Activated CD4-positive, alpha-beta memory T cell treated with anti-CD3 and anti-CD28 coated beads for 36 hours (primary cell): ENCODE measurements around the gene TGDS. TPM values are rescaled to one million over a fixed set of nuclear protein-coding genes. Genes with fewer than 3 reads are reported as not detected.

Source experiments
- CTCF ChIA-PET: fragments of 350-600 bp; sonication (Branson Sonifier 250); formaldehyde crosslinking; loops from one replicate; lab custom pipeline; 2021; ENCODE audit warnings: antibody characterized with exemption, inconsistent platforms; lab: Charles Lee
- POLR2A ChIA-PET: fragments of 350-600 bp; sonication (Branson Sonifier 250); formaldehyde crosslinking; loops from one replicate; lab custom pipeline; 2021; ENCODE audit warnings: antibody characterized with exemption; lab: Charles Lee
- DNase-seq: peaks from one replicate; pipeline ENCODE4 v3.0.0-alpha.2; 2020
- H3K27ac Mint-ChIP-seq: one replicate; pipeline ENCODE4 v1.8.0; 2021; ENCODE audit warnings: mixed read lengths
- H3K27me3 Mint-ChIP-seq: one replicate; pipeline ENCODE4 v1.8.0; 2021; ENCODE audit warnings: mixed read lengths
- H3K36me3 Mint-ChIP-seq: one replicate; pipeline ENCODE4 v1.8.0; 2021; ENCODE audit warnings: mixed read lengths
- H3K4me1 Mint-ChIP-seq: one replicate; pipeline ENCODE4 v1.8.0; 2021; ENCODE audit warnings: low read depth, mixed read lengths
- H3K4me3 Mint-ChIP-seq: one replicate; pipeline ENCODE4 v1.8.0; 2021; ENCODE audit warnings: mild to moderate bottlenecking, mixed read lengths
- H3K9me3 Mint-ChIP-seq: one replicate; pipeline ENCODE4 v1.8.0; 2021; ENCODE audit warnings: mixed read lengths
- intact Hi-C: fragments of 100-400 bp; cut with micrococcal nuclease; formaldehyde crosslinking; loops from one replicate; pipeline ENCODE4 v1.15.1; 2023
- total RNA-seq, 2 experiments: library from RNA; stranded (reverse); gene quantifications; one replicate each; pipeline ENCODE4 v1.2.3, GENCODE V29; 2021

The TGDS gene
- total RNA-seq, 2 experiments from 2014 or later: 19.0 to 19.6 TPM

GRCh38 chr13:94561126-94561525 lies 34.8 kb downstream of the TGDS start:
- POLR2A ChIA-PET: interaction anchor here (1.0 kb wide), 1 partner anchor 35 kb away, joined by 4 read pairs; the partner anchor contains the start of gene TGDS
- H3K4me3 Mint-ChIP-seq: no peak overlapping the region

DNA sequence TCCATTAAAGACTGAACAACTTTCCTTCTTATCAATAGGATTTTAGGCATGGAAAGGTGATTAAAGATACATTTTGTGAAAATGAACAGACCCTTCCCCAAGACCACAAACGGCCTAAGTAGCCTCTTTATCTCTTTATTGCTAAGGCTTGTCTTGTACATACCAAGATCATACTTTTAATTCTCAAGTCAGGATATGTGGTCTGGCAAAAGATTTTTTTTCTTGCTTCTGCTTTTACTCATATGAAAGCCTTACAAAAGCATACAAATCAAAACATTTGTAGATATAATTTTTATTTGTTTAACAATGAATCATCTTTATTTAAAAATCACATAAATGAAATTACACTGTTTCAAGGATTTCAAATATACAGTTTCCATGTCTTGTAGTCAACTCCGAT lies 35.8 kb downstream of the TGDS start:
- ChIA-PET CTCF (no interaction called here), POLR2A (no interaction called here)
- DNase-seq: no peak
- H3K4me1 Mint-ChIP-seq: peaks cover 17% of the 10 kb centered on the region
- peaks cover 5% of the 10 kb centered on the region for H3K36me3 Mint-ChIP-seq
- no peaks in the 10 kb centered on the region for H3K27me3 Mint-ChIP-seq
- intact Hi-C loops: no loop called here
- no peak overlapping the region for H3K4me3 Mint-ChIP-seq
- no peak overlapping the region for H3K27ac Mint-ChIP-seq
- H3K9me3 Mint-ChIP-seq: no peaks in the 10 kb centered on the region

More at GRCh38 chr13:94561126-94561525, 34.8 kb downstream of the TGDS start:
- Mint-ChIP-seq H3K27ac (no peak overlapping the region), H3K4me1 (peaks cover 17% of the 10 kb centered on the region), H3K9me3 (no peaks in the 10 kb centered on the region), H3K27me3 (no peaks in the 10 kb centered on the region), H3K36me3 (peaks cover 5% of the 10 kb centered on the region)
- CTCF ChIA-PET: interaction anchor here (0.7 kb wide), 1 partner anchor 57 kb away, joined by 4 read pairs; no protein-coding TSS in a partner anchor
- no peak for DNase-seq
- intact Hi-C loops: no loop called here

DNA sequence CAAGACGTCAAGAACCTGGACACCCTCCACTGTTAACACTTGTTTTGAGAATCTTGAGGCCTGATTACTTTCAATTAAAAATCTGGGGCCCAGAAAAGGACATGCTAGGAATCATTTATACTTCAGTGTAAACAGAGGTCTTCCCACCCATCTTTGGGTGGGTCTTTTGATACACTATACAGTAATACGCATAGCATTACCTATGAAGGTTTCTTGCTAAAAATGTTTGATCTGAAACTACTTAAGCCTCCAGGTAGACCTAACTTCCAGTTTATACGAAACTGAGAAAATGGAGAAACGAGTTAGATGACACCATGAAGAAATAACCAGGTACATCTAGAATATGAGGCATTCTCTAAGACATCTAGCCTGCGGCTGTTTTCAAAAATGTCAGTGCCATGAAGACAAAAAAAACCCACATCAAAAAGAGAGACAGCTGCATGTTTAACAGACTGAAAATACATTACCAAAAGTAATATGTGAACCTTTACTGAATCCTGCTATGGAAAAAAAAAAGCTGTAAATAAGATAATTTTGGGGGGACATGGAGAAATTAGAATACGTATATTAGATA lies 36.6 kb downstream of the TGDS start:
- intact Hi-C loops: no loop called here
- no peak overlapping the region for H3K4me3 Mint-ChIP-seq
- CTCF ChIA-PET: interaction anchor here (0.6 kb wide), 1 partner anchor 58 kb away, joined by 3 read pairs; no protein-coding TSS in a partner anchor

GRCh38 chr13:94558716-94559115 lies 37.2 kb downstream of the TGDS start:
- intact Hi-C loops: no loop called here
- Mint-ChIP-seq H3K27me3 (no peaks in the 10 kb centered on the region), H3K4me3 (no peak overlapping the region), H3K27ac (no peak overlapping the region), H3K36me3 (peaks cover 5% of the 10 kb centered on the region), H3K4me1 (peaks cover 17% of the 10 kb centered on the region), H3K9me3 (no peaks in the 10 kb centered on the region)
- no peak for DNase-seq
- ChIA-PET POLR2A (no interaction called here), CTCF (no interaction called here)

More for the DNA sequence above, 36.6 kb downstream of the TGDS start:
- no peak for DNase-seq
- POLR2A ChIA-PET: no interaction called here
- peaks cover 5% of the 10 kb centered on the region for H3K36me3 Mint-ChIP-seq
- H3K27ac Mint-ChIP-seq: no peak overlapping the region
- peaks cover 17% of the 10 kb centered on the region for H3K4me1 Mint-ChIP-seq
- H3K27me3 Mint-ChIP-seq: no peaks in the 10 kb centered on the region
- H3K9me3 Mint-ChIP-seq: no peaks in the 10 kb centered on the region

GRCh38 chr13:94557684-94558235 lies 38.2 kb downstream of the TGDS start:
- no peak for DNase-seq
- H3K36me3 Mint-ChIP-seq: peaks cover 3% of the 10 kb centered on the region
- intact Hi-C loops: no loop called here
- CTCF ChIA-PET: no interaction called here
- H3K4me3 Mint-ChIP-seq: no peak overlapping the region
- H3K4me1 Mint-ChIP-seq: peaks cover 17% of the 10 kb centered on the region
- H3K9me3 Mint-ChIP-seq: no peaks in the 10 kb centered on the region
- H3K27ac Mint-ChIP-seq: no peak overlapping the region
- H3K27me3 Mint-ChIP-seq: no peaks in the 10 kb centered on the region
- POLR2A ChIA-PET: no interaction called here

- Mint-ChIP-seq H3K9me3 (no peaks in the 10 kb centered on the region), H3K27me3 (no peaks in the 10 kb centered on the region), H3K4me3 (no peak overlapping the region), H3K27ac (no peak overlapping the region), H3K36me3 (no peaks in the 10 kb centered on the region), H3K4me1 (peaks cover 17% of the 10 kb centered on the region)
- intact Hi-C loops: no loop called here
- POLR2A ChIA-PET: no interaction called here
- CTCF ChIA-PET: no interaction called here
- DNase-seq: no peak
Observed at GRCh38 chr13:94556621-94557020, 39.3 kb downstream of the TGDS start.

GRCh38 chr13:94556041-94556440 lies 39.9 kb downstream of the TGDS start:
- H3K4me3 Mint-ChIP-seq: no peak overlapping the region
- ChIA-PET CTCF (no interaction called here), POLR2A (interaction anchor here (0.5 kb wide), 1 partner anchor 29 kb away, joined by 3 read pairs; no protein-coding TSS in a partner anchor)
- intact Hi-C loops: no loop called here
- DNase-seq: no peak
- no peaks in the 10 kb centered on the region for H3K9me3 Mint-ChIP-seq
- H3K4me1 Mint-ChIP-seq: peaks cover 17% of the 10 kb centered on the region
- no peaks in the 10 kb centered on the region for H3K36me3 Mint-ChIP-seq
- no peaks in the 10 kb centered on the region for H3K27me3 Mint-ChIP-seq
- H3K27ac Mint-ChIP-seq: no peak overlapping the region

GRCh38 chr13:94553766-94554165 lies 42.2 kb downstream of the TGDS start:
- H3K9me3 Mint-ChIP-seq: peaks cover 3% of the 10 kb centered on the region
- POLR2A ChIA-PET: no interaction called here
- no peak overlapping the region for H3K4me3 Mint-ChIP-seq
- peaks cover 15% of the 10 kb centered on the region for H3K4me1 Mint-ChIP-seq
- intact Hi-C loops: no loop called here
- H3K27me3 Mint-ChIP-seq: peaks cover 2% of the 10 kb centered on the region
- H3K27ac Mint-ChIP-seq: no peak overlapping the region
- peaks cover 5% of the 10 kb centered on the region for H3K36me3 Mint-ChIP-seq
- DNase-seq: no peak
- CTCF ChIA-PET: no interaction called here

- peaks cover 2% of the 10 kb centered on the region for H3K27me3 Mint-ChIP-seq
- H3K4me1 Mint-ChIP-seq: peaks cover 11% of the 10 kb centered on the region
- no peak overlapping the region for H3K4me3 Mint-ChIP-seq
- no peak overlapping the region for H3K27ac Mint-ChIP-seq
- ChIA-PET POLR2A (no interaction called here), CTCF (no interaction called here)
- peaks cover 5% of the 10 kb centered on the region for H3K36me3 Mint-ChIP-seq
- DNase-seq: no peak
- intact Hi-C loops: no loop called here
- H3K9me3 Mint-ChIP-seq: peaks cover 3% of the 10 kb centered on the region
Observed at GRCh38 chr13:94552095-94552494, 43.9 kb downstream of the TGDS start.

GRCh38 chr13:94550062-94550738 lies 45.8 kb downstream of the TGDS start:
- ChIA-PET POLR2A (interaction anchor here (1.1 to 2.7 kb wide), 4 partner anchors 28 to 52 kb away, joined by 3 to 18 read pairs (median 6); partner anchors contain the start of genes GPR180 and TGDS), CTCF (interaction anchor here (1.1 to 2.4 kb wide), 4 partner anchors 42 to 115 kb away, joined by 3 to 17 read pairs (median 8); partner anchors contain the start of gene TGDS)
- Mint-ChIP-seq H3K27me3 (peaks cover 2% of the 10 kb centered on the region), H3K27ac (peak overlapping the region; percentile 94), H3K9me3 (peaks cover 3% of the 10 kb centered on the region), H3K36me3 (peaks cover 5% of the 10 kb centered on the region), H3K4me1 (peaks cover 11% of the 10 kb centered on the region), H3K4me3 (peak overlapping the region; percentile 88)
- intact Hi-C loops: no loop called here
- DNase-seq: no peak

DNA sequence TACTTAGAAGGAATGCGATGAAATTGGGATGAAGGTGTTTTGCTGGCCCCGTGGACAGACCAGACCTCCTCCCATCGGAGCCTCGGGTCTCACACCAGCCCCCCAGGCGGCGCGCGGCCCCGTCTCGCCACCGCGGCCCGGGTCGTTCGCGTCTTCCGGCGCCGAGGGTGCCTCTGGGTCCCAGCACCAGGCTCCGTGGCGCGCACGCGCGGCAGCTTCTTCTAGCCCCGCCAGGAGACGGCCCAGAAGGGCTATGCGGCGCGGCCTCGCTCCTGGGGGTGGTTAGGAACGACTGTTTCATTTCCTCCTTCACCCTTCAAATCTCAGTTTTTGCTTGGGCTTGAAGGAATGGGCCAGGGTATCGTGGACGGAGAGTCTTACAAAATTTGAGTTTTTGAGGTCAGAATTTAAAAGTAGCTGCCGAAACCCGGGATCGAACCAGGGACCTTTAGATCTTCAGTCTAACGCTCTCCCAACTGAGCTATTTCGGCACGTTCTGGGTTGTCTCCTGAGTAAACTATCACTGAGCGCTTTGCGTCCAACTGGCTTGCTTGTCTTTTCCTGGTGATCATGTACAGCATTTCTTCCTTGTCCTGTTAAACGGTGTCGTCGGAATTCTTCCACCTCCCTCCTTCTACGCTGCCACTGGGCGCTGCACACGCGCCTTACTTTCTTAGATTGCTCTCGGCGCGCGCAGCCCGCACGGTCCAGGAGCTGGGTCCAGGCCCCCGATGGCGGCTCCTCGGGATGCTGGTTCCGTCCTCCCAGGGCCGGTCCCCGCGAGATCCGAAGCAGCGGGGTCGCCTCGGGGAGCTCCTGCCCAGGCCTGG lies 46.5 kb downstream of the TGDS start:
- peaks cover 5% of the 10 kb centered on the region for H3K36me3 Mint-ChIP-seq
- peak; percentile 93 for DNase-seq
- CTCF ChIA-PET: interaction anchor here (1.0 to 2.4 kb wide), 6 partner anchors 10 to 114 kb away, joined by 3 to 17 read pairs (median 6); partner anchors contain the start of gene TGDS
- H3K9me3 Mint-ChIP-seq: peaks cover 3% of the 10 kb centered on the region
- peaks cover 2% of the 10 kb centered on the region for H3K27me3 Mint-ChIP-seq
- POLR2A ChIA-PET: interaction anchor here (1.0 to 2.7 kb wide), 5 partner anchors 23 to 53 kb away, joined by 3 to 18 read pairs (median 4); partner anchors contain the start of genes GPR180 and TGDS
- H3K4me3 Mint-ChIP-seq: peak overlapping the region; percentile 88
- peaks cover 11% of the 10 kb centered on the region for H3K4me1 Mint-ChIP-seq
- peak overlapping the region; percentile 94 for H3K27ac Mint-ChIP-seq
- intact Hi-C loops: loop anchor here (1.0 to 10.0 kb wide), 6 partner anchors 47 to 757 kb away; partner anchors contain the start of genes GPR180 and TGDS
